HG02870 (cell line): ENCODE results near the gene ARHGAP42.

ENCODE experiments used
- ATAC-seq: cut with Tn5 transposase; IDR thresholded peaks from one replicate; pipeline ENCODE4 v1.9.1; 2021; ENCODE audit warnings: mild to moderate bottlenecking, moderate library complexity; ENCODE audit not compliant: unreplicated experiment

ARHGAP42 gene

DNA sequence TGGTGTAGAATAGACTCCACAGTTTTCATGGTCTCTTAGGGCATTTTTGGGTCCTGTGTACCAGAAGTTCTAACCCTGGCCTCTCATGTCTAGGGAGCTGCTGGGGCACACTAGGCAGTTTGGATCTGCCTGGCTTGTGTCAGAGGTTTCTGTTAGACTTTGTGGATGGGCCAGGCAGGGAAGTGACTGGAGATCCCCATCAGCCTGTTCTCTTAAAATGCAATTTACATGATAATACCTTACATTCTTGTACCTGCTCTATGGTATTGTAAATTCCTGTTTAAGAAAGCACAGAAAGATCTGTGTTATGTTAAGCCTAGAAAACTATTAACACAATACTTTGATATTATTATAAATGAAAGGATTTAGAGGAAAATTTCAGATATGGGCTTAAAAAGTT, 104.0 kb downstream of the ARHGAP42 start:
- no peak for ATAC-seq

GRCh38 chr11:100791860-100792259, 104.8 kb downstream of the ARHGAP42 start:
- ATAC-seq = no peak

DNA sequence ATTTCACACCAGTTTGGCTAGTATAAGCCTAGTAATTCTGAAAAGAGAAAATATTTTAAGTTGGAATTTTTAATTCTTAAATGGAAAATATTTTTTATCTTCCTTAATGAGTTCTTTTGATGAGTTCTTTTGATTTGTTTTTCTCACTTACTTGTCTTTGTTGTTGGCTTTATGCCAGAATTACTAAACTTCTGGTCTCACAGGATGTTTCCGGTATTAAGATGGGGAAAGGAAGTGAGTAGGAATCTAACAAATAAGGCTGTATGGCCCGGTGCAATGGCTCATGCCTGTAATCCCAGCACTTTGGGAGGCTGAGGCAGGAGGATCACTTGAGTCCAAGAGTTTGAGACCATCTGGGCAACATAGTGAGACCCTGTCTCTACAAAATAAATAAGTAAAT, 106.4 kb downstream of the ARHGAP42 start:
- no peak for ATAC-seq

GRCh38 chr11:100794446-100794845, 107.4 kb downstream of the ARHGAP42 start:
- no peak for ATAC-seq

DNA sequence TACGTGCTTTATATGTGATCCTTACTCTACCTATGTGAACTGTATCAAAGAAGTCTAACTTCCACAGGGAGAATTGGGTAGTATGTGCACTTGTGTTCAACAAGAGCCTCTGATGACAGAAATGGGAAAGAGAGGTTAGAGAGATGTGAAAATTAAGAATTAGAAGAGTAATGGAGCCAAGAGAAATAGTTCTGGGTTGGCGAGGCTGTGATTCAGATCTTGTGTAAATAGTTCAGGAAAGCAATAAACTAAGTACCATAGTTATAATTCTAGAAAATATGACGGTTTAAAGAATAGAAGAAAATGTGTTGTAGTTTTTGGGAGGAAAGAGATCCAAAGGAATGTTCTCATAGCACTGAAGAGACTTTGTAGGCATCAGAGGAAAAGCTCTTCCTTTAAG, 112.4 kb downstream of the ARHGAP42 start:
- no peak for ATAC-seq

DNA sequence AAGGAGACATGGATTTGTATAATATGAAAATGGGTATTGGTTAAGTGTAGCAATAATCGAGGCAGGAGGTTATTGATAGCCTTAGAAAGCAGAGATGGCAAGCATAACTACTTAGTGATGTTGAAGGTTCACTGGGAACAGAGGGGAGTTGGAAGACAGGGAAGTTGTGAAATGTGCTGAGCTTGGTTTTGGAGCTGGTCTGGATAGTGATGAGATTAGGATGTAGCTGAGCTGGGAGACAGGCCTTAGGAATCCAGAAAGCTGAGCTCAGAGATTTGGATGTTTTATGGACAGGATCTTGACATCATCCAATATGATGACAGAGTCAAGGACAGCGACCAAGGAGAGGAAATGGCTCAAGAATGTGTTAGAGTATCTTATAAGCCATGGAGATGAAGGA, 113.1 kb downstream of the ARHGAP42 start:
- no peak for ATAC-seq

- no peak for ATAC-seq
These were observed 114.3 kb downstream of the ARHGAP42 start for GRCh38 chr11:100801225-100801999.

- ATAC-seq = no peak
These were observed 118.6 kb downstream of the ARHGAP42 start for GRCh38 chr11:100805506-100806199.

DNA sequence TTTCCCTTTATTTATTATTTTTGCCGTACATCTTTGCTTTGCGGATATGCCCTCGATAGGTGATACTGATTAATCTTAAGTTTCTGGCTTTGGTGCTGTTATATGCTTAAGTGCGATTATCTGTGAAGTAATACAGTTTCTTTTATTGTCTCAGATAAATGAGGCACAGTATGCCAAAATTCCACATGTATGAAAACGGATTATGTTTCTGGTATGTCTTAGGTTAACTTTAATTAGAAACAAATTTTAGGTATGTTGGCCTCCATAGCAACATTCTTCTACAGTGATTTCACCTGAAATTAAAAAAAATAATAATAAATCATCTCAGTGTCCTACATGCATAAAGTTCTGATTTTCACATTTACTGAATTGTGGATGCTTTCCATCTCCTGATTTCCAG, 119.2 kb downstream of the ARHGAP42 start:
- ATAC-seq = no peak

DNA sequence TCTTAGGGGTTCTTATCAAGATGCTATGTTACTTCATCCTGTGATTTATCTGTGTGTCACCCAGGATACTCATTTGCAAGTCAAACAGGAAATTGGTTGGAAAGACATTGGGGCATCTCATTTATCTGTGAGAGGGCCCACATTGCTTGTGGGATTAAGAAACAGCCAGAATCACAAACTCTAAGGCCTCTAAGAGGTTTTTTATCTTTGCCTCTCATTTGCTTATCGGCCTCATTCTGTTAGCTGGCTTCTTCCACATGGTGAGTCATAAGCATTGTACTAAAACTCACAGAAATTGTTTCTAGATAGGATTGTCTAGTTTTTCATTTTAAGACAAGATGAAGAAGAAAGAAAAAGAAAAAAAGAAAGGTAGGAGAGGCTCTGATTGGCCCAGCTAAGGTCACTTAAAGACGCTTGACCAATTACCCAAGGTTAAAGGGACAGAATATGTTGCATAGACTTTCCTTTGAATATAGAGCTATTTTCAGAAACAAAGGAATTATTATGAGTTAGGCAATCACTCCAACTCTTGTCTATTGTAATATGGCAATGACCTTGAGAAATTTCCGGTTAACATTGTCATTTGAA, 121.9 kb downstream of the ARHGAP42 start:
- ATAC-seq = no peak

DNA sequence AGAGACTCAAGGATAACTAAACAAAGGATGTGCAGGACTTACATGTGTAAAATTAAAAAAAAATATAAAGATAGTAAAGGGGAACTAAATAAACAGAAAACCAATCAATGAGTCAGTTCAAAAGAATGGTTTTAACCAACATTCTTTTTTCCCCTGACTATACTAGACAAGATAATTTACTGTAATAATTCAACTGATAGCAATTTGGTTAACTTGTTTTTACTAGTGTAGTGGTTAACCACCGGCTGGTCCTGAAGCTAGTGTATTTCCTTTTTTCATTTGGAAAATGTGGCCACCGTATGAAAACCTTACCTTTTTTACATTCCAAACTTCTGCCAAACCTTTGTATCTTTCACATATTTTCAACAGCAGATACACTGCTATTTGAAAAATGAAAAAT, 123.1 kb downstream of the ARHGAP42 start:
- ATAC-seq = no peak

DNA sequence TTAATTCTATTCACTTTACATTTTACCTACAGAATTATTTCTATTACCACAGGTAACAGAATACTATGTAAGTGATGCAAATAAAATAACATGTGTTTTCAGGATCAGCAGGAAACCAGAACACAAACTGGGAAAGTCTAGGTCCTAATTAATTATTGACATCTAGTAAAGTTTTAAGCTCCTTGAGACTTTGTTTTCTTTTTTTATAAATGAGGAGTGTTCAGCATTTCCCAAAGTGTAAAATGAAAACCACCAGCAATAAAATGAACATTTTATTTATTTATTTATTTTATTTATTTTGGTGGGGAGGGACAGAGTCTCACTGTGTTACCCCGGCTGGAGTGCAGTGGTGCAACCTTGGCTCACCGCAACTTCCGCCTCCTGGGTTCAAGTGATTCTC, 123.6 kb downstream of the ARHGAP42 start:
- ATAC-seq = no peak

GRCh38 chr11:100812517-100812916, 125.4 kb downstream of the ARHGAP42 start:
- ATAC-seq = no peak

DNA sequence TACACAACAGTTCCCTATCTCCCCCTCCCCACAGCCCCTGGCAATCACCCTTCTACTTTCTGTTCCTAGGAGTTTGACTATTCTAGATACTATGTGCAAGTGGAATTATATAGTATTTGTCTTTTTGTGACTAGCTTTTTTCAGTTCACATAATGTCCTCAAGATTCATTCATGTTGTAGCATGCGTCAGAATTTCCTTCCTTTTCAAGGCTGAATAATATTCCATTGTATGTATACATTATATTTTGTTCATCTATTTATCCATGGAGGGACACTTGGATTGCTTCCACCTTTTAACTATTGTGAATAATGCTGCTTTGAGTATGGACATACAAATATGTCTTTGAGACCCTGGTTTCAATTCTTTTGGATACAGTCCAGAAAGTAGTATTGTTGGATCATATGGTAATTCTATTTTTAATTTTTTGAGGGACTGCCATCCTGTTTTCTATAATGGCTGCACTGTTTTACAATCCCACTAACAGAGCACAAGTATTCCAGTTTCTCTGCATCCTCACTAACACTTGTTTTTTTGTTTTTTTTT, 128.8 kb downstream of the ARHGAP42 start:
- ATAC-seq = no peak

GRCh38 chr11:100816823-100817222, 129.7 kb downstream of the ARHGAP42 start:
- ATAC-seq = no peak

DNA sequence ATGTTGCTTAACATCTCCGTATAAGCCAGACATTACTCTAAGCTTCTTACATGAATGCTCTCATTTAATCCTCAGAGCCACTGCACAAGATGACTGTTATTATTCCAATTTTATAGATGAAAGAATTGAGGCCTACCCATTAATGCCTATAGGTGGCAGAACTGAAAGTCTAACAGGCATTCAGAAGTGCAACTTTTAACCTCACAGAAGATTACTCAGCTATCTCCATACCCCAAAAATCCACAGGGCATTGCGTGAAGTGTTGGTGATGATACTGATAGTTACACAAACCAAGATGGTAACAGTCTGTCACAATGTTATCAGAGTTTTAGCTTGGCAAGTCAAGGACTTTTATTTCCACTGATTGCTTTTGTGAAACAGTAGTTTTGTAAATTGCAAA, 130.5 kb downstream of the ARHGAP42 start:
- ATAC-seq = no peak

- no peak for ATAC-seq
These were observed 133.5 kb downstream of the ARHGAP42 start for GRCh38 chr11:100820621-100821020.

- ATAC-seq = no peak
These were observed 134.1 kb downstream of the ARHGAP42 start for GRCh38 chr11:100821198-100821597.

DNA sequence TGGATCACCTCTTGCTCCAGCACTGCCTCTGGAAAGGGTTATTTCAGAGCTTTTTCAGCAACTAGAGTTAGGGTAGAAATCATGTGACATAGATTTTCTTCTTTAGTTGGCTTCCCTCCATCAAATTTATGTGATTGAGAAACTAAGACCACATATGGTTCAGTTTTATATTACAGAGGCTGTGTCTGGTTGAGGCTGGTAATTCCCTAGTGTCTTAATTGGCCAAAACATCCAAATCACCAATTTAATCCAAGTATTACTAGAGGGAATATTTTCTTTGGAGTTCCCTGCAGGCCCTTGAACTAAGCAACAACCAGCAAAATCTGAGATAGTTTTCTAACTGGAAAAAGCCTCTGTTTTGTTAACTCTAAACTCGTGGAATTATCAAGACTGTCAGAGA, 136.3 kb downstream of the ARHGAP42 start:
- ATAC-seq = no peak

DNA sequence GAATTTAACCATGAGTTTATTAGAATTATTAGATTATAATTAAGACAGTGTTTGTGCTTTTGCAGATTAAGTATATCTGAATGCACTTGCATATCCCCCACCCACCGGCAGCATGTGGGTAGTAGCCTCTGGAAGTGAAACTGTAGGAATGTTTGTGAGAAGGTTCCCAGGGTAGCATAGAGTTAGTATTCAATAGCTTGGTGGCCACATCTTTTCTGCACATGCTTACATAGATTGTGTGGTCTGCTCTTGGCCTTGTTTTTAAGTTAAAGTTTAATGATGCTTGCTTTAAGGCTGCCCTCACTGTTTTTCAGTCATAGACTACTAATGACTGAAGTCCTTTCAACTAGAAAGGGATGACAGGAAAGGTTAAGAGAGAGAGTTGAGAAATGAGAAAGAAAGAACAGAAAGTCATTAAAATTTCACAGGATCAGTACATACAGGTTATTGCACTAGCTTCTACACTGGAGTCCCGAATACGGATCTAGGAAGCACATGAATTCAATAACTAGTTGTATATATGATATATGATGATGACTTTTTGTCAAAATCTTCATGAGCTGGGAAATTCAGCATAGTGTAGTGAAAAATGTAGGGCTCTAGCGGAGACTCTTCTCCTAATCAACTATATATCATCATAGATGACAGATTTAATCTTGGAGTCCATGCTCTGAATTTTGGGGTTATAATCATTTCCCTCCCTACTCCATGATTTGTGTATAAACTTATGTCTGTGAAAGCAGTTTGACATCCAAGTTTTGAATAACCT, 137.1 kb downstream of the ARHGAP42 start:
- no peak for ATAC-seq

DNA sequence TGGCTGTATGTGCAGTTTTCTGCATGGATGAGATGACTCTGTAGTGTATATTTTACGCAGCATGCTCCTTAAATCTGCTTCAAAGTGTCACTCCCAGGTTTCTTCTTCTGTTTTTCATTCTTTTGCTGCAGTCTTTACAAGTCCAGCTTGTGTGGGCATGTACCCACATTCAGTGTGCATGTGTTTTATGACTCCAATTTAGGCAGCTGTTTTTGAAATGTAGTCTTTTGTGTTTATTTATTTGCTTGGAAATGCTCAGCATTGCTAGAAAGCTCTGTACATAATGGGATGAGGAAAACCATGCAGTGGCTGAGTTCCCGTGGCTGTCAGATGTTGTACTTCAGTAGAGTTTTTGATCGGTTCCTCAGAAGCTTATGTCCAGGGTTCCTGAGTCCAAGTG, 138.5 kb downstream of the ARHGAP42 start:
- ATAC-seq = no peak
